ENCODE measurements around the gene RAD51B. TPM values are rescaled to one million over a fixed set of nuclear protein-coding genes. Genes with fewer than 3 reads are reported as not detected.

RAD51B gene
- total RNA-seq, 1 experiment from 2014 or later: 20.0 TPM

DNA sequence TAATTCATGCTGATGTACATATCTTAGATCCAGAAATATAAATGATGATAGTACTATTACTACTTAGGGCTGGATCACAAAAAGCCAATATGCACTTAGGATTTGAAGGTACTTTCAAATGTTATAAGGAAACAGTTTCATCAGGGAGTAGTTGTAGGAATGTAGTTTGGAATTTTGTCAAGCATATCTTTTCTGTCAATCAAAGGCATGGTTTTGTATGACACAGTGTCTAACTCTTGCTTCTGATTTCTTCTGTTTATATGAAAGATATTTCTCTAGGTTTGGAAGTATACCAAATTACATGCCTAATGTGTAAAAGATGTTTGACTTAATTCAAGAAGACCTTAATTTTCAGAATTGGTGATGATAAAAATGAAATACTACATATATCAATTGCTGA lies 135.7 kb downstream of the RAD51B start:
- no peaks in the 10 kb centered on the region for H3K4me1 ChIP-seq (ENCODE audit: control insufficient read depth in 1 of 2, insufficient read depth in 2 of 2, low read length in 2 of 2)
- no TSS peak for BruUV-seq (replicated peaks)
- intact Hi-C loops (cut with micrococcal nuclease): no loop called here
- TF ChIP-seq RAD21 (IDR thresholded peaks at IDR 0.05; ENCODE audit: low read depth): no peak
- TF ChIP-seq, protein P1, sequence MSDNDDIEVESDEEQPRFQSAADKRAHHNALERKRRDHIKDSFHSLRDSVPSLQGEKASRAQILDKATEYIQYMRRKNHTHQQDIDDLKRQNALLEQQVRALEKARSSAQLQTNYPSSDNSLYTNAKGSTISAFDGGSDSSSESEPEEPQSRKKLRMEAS (IDR thresholded peaks at IDR 0.05): no peak
- TF ChIP-seq CBX3 (IDR thresholded peaks at IDR 0.05; ENCODE audit: low read depth): no peak
- TF ChIP-seq FOSL1 (IDR thresholded peaks at IDR 0.05; ENCODE audit: low read depth): no peak
- no peak for TF ChIP-seq YY1 (IDR thresholded peaks at IDR 0.05; ENCODE audit: extremely low read depth, insufficient replicate concordance, low read depth, low read length)
- TF ChIP-seq SP1 (IDR thresholded peaks at IDR 0.05; ENCODE audit: low read depth): no peak
- TF ChIP-seq EZH2phosphoT487 (IDR thresholded peaks at IDR 0.05; ENCODE audit: borderline replicate concordance): no peak
- TF ChIP-seq SIN3A (IDR thresholded peaks at IDR 0.05; ENCODE audit: low read depth): no peak
- H3K4me3 ChIP-seq (replicated peaks in 1 of 2; ENCODE audit: low read depth in 1 of 2, low read length in 2 of 2): no peak overlapping the region
- no peak overlapping the region for H2AFZ ChIP-seq (ENCODE audit: low read depth, low read length, poor library complexity, severe bottlenecking)
- no peak for ATAC-seq
- ChIA-PET POLR2A (no interaction called here), CTCF (no interaction called here), RAD21 (ENCODE audit: low non-redundant PET in 1 of 2, low total read pairs in 2 of 2, uncharacterized antibody in 2 of 2, unreplicated experiment in 2 of 2) (no interaction called here)
- DNase-seq (ENCODE audit: low read depth, low spot score): no peak
- H3K79me2 ChIP-seq (ENCODE audit: insufficient read depth, low read length): no peaks in the 10 kb centered on the region
- no peak overlapping the region for H3K9ac ChIP-seq (ENCODE audit: low read length)
- H4K20me1 ChIP-seq (ENCODE audit: insufficient read depth): no peaks in the 10 kb centered on the region
- H3K9me3 ChIP-seq (ENCODE audit: control insufficient read depth in 1 of 2, insufficient read depth in 1 of 2, low read depth in 1 of 2, low read length in 2 of 2): peaks cover 0 to under 1% of the 10 kb centered on the region in 2 experiments; a peak in 1 of 4 replicates
- no peak overlapping the region for H3K27ac ChIP-seq (ENCODE audit: low read depth, low read length)
- no peaks in the 10 kb centered on the region for H3K36me3 ChIP-seq (ENCODE audit: control insufficient read depth in 1 of 2, insufficient read depth in 2 of 2, low read length in 2 of 2)
- no peaks in the 10 kb centered on the region for H3K27me3 ChIP-seq (ENCODE audit: insufficient read depth, low read length)
- H3K9me2 ChIP-seq (ENCODE audit: insufficient read depth): no peaks in the 10 kb centered on the region
- H3K4me2 ChIP-seq (ENCODE audit: low read length): no peak overlapping the region

DNA sequence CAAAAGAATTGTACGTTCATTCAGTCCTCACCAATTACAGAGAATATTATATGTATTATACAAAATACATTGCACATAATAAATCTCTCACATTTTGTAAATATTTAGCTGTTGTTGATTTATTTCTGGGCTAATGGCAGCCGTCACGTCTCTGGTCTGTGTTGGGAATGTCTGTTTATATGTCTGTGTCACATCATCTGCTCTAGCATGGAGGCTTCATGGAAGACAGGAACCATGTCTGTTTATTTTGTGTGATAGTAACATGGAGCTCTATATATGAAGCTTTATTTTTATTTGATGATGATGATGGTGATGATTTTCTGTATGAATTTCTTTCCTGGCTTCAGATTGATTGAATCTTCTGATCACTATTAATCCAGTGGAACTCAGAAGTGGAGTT lies 138.4 kb downstream of the RAD51B start:
- Histone ChIP-seq H3K79me2 (ENCODE audit: insufficient read depth, low read length) (no peaks in the 10 kb centered on the region), H2AFZ (ENCODE audit: low read depth, low read length, poor library complexity, severe bottlenecking) (no peak overlapping the region), H3K27ac (ENCODE audit: low read depth, low read length) (no peak overlapping the region), H3K4me3 (replicated peaks in 1 of 2; ENCODE audit: low read depth in 1 of 2, low read length in 2 of 2) (no peak overlapping the region), H3K36me3 (ENCODE audit: control insufficient read depth in 1 of 2, insufficient read depth in 2 of 2, low read length in 2 of 2) (no peaks in the 10 kb centered on the region), H3K4me1 (ENCODE audit: control insufficient read depth in 1 of 2, insufficient read depth in 2 of 2, low read length in 2 of 2) (no peaks in the 10 kb centered on the region), H3K9ac (ENCODE audit: low read length) (no peak overlapping the region), H3K9me2 (ENCODE audit: insufficient read depth) (no peaks in the 10 kb centered on the region), H3K9me3 (ENCODE audit: control insufficient read depth in 1 of 2, insufficient read depth in 1 of 2, low read depth in 1 of 2, low read length in 2 of 2) (no peaks in the 10 kb centered on the region), H4K20me1 (ENCODE audit: insufficient read depth) (no peaks in the 10 kb centered on the region), H3K27me3 (ENCODE audit: insufficient read depth, low read length) (no peaks in the 10 kb centered on the region), H3K4me2 (ENCODE audit: low read length) (no peak overlapping the region)
- DNase-seq (ENCODE audit: low read depth, low spot score) (no peak), ATAC-seq (no peak)
- ChIA-PET CTCF (interaction anchor here (1.2 kb wide), 1 partner anchor 9 kb away, joined by 3 read pairs; no protein-coding TSS in a partner anchor), POLR2A (no interaction called here), RAD21 (ENCODE audit: low non-redundant PET in 1 of 2, low total read pairs in 2 of 2, uncharacterized antibody in 2 of 2, unreplicated experiment in 2 of 2) (no interaction called here)
- intact Hi-C loops (cut with micrococcal nuclease): no loop called here
- no TSS peak for BruUV-seq (replicated peaks)
- TF ChIP-seq TCF7L2 (IDR thresholded peaks at IDR 0.05; ENCODE audit: borderline replicate concordance, extremely low read depth, insufficient read depth, insufficient read length) (no peak), JUND (IDR thresholded peaks at IDR 0.05) (no peak), ZFX (IDR thresholded peaks at IDR 0.05) (no peak), EZH2 (IDR thresholded peaks at IDR 0.05) (no peak), SIN3A (IDR thresholded peaks at IDR 0.05; ENCODE audit: low read depth) (no peak), YY1 (IDR thresholded peaks at IDR 0.05; ENCODE audit: extremely low read depth, insufficient replicate concordance, low read depth, low read length) (no peak), ZNF274 (IDR thresholded peaks at IDR 0.05; ENCODE audit: low read depth, low read length) (no peak), CBX3 (IDR thresholded peaks at IDR 0.05; ENCODE audit: low read depth) (no peak), FOSL1 (IDR thresholded peaks at IDR 0.05; ENCODE audit: low read depth) (no peak), EGR1 (IDR thresholded peaks at IDR 0.05; ENCODE audit: low read depth) (no peak), SRF (IDR thresholded peaks at IDR 0.05; ENCODE audit: low read depth) (no peak), ELF1 (IDR thresholded peaks at IDR 0.05; ENCODE audit: borderline replicate concordance, low read depth) (no peak), RAD21 (IDR thresholded peaks at IDR 0.05; ENCODE audit: low read depth) (no peak), SP1 (IDR thresholded peaks at IDR 0.05; ENCODE audit: low read depth) (no peak)
- TF ChIP-seq, protein P2, sequence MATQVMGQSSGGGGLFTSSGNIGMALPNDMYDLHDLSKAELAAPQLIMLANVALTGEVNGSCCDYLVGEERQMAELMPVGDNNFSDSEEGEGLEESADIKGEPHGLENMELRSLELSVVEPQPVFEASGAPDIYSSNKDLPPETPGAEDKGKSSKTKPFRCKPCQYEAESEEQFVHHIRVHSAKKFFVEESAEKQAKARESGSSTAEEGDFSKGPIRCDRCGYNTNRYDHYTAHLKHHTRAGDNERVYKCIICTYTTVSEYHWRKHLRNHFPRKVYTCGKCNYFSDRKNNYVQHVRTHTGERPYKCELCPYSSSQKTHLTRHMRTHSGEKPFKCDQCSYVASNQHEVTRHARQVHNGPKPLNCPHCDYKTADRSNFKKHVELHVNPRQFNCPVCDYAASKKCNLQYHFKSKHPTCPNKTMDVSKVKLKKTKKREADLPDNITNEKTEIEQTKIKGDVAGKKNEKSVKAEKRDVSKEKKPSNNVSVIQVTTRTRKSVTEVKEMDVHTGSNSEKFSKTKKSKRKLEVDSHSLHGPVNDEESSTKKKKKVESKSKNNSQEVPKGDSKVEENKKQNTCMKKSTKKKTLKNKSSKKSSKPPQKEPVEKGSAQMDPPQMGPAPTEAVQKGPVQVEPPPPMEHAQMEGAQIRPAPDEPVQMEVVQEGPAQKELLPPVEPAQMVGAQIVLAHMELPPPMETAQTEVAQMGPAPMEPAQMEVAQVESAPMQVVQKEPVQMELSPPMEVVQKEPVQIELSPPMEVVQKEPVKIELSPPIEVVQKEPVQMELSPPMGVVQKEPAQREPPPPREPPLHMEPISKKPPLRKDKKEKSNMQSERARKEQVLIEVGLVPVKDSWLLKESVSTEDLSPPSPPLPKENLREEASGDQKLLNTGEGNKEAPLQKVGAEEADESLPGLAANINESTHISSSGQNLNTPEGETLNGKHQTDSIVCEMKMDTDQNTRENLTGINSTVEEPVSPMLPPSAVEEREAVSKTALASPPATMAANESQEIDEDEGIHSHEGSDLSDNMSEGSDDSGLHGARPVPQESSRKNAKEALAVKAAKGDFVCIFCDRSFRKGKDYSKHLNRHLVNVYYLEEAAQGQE (IDR thresholded peaks at IDR 0.05; ENCODE audit: low read depth): no peak
- TF ChIP-seq, protein P1 (IDR thresholded peaks at IDR 0.05): no peak
- TF ChIP-seq, protein P3, sequence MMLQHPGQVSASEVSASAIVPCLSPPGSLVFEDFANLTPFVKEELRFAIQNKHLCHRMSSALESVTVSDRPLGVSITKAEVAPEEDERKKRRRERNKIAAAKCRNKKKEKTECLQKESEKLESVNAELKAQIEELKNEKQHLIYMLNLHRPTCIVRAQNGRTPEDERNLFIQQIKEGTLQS (IDR thresholded peaks at IDR 0.05): no peak

Data from HCT116 (cell line).